Measurements from ENCODE around the gene DACH1.

DACH1 gene

GRCh38 chr13:71489041-71489440, 378.0 kb downstream of the DACH1 start:
- Mint-ChIP-seq H3K4me3 (no peak overlapping the region), H3K4me1 (ENCODE audit: low read depth) (no peaks in the 10 kb centered on the region), H3K27ac (no peak overlapping the region), H3K36me3 (ENCODE audit: low read depth) (no peaks in the 10 kb centered on the region), H3K27me3 (no peaks in the 10 kb centered on the region), H3K9me3 (no peaks in the 10 kb centered on the region)
- intact Hi-C loops (cut with micrococcal nuclease) = no loop called here

- H3K4me1 Mint-ChIP-seq (ENCODE audit: low read depth) = no peaks in the 10 kb centered on the region
- no peaks in the 10 kb centered on the region for H3K9me3 Mint-ChIP-seq
- no peak overlapping the region for H3K27ac Mint-ChIP-seq
- H3K36me3 Mint-ChIP-seq (ENCODE audit: low read depth) = no peaks in the 10 kb centered on the region
- intact Hi-C loops (cut with micrococcal nuclease) = no loop called here
- no peaks in the 10 kb centered on the region for H3K27me3 Mint-ChIP-seq
- no peak overlapping the region for H3K4me3 Mint-ChIP-seq
Measured at GRCh38 chr13:71488201-71488600, 378.8 kb downstream of the DACH1 start.

GRCh38 chr13:71485913-71486312, 381.1 kb downstream of the DACH1 start:
- Mint-ChIP-seq H3K4me3 (no peak overlapping the region), H3K4me1 (ENCODE audit: low read depth) (no peaks in the 10 kb centered on the region), H3K36me3 (ENCODE audit: low read depth) (no peaks in the 10 kb centered on the region), H3K9me3 (no peaks in the 10 kb centered on the region), H3K27me3 (no peaks in the 10 kb centered on the region), H3K27ac (no peak overlapping the region)
- intact Hi-C loops (cut with micrococcal nuclease) = no loop called here

- H3K27me3 Mint-ChIP-seq = no peaks in the 10 kb centered on the region
Measured at GRCh38 chr13:71483733-71484132, 383.3 kb downstream of the DACH1 start.

GRCh38 chr13:71481501-71481900, 385.5 kb downstream of the DACH1 start:
- Mint-ChIP-seq H3K36me3 (ENCODE audit: low read depth) (no peaks in the 10 kb centered on the region), H3K4me3 (no peak overlapping the region), H3K4me1 (ENCODE audit: low read depth) (no peaks in the 10 kb centered on the region), H3K9me3 (no peaks in the 10 kb centered on the region), H3K27me3 (no peaks in the 10 kb centered on the region), H3K27ac (no peak overlapping the region)
- intact Hi-C loops (cut with micrococcal nuclease) = no loop called here

More at GRCh38 chr13:71483733-71484132, 383.3 kb downstream of the DACH1 start:
- intact Hi-C loops (cut with micrococcal nuclease) = no loop called here
- Mint-ChIP-seq H3K27ac (no peak overlapping the region), H3K4me3 (no peak overlapping the region), H3K36me3 (ENCODE audit: low read depth) (no peaks in the 10 kb centered on the region), H3K4me1 (ENCODE audit: low read depth) (no peaks in the 10 kb centered on the region), H3K9me3 (no peaks in the 10 kb centered on the region)

- no peak overlapping the region for H3K4me3 Mint-ChIP-seq
Measured at GRCh38 chr13:71481046-71481445, 386.0 kb downstream of the DACH1 start.

GRCh38 chr13:71477735-71478134, 389.3 kb downstream of the DACH1 start:
- H3K4me3 Mint-ChIP-seq = no peak overlapping the region
- intact Hi-C loops (cut with micrococcal nuclease) = no loop called here
- H3K27ac Mint-ChIP-seq = no peak overlapping the region
- H3K9me3 Mint-ChIP-seq = no peaks in the 10 kb centered on the region
- no peaks in the 10 kb centered on the region for H3K36me3 Mint-ChIP-seq (ENCODE audit: low read depth)
- no peaks in the 10 kb centered on the region for H3K4me1 Mint-ChIP-seq (ENCODE audit: low read depth)
- H3K27me3 Mint-ChIP-seq = no peaks in the 10 kb centered on the region

More at GRCh38 chr13:71481046-71481445, 386.0 kb downstream of the DACH1 start:
- Mint-ChIP-seq H3K27ac (no peak overlapping the region), H3K4me1 (ENCODE audit: low read depth) (no peaks in the 10 kb centered on the region), H3K27me3 (no peaks in the 10 kb centered on the region), H3K36me3 (ENCODE audit: low read depth) (no peaks in the 10 kb centered on the region), H3K9me3 (no peaks in the 10 kb centered on the region)
- intact Hi-C loops (cut with micrococcal nuclease) = no loop called here

- Mint-ChIP-seq H3K4me3 (no peak overlapping the region), H3K9me3 (no peaks in the 10 kb centered on the region), H3K4me1 (ENCODE audit: low read depth) (no peaks in the 10 kb centered on the region), H3K27me3 (no peaks in the 10 kb centered on the region), H3K27ac (no peak overlapping the region), H3K36me3 (ENCODE audit: low read depth) (peaks cover 6% of the 10 kb centered on the region)
- intact Hi-C loops (cut with micrococcal nuclease) = no loop called here
Measured at GRCh38 chr13:71474936-71475335, 392.1 kb downstream of the DACH1 start.

GRCh38 chr13:71469626-71470025, 397.4 kb downstream of the DACH1 start:
- Mint-ChIP-seq H3K36me3 (ENCODE audit: low read depth) (peaks cover 6% of the 10 kb centered on the region), H3K27me3 (no peaks in the 10 kb centered on the region), H3K9me3 (no peaks in the 10 kb centered on the region), H3K27ac (no peak overlapping the region), H3K4me1 (ENCODE audit: low read depth) (no peaks in the 10 kb centered on the region), H3K4me3 (no peak overlapping the region)
- intact Hi-C loops (cut with micrococcal nuclease) = no loop called here

GRCh38 chr13:71464686-71465085, 402.3 kb downstream of the DACH1 start:
- intact Hi-C loops (cut with micrococcal nuclease) = no loop called here
- no peaks in the 10 kb centered on the region for H3K36me3 Mint-ChIP-seq (ENCODE audit: low read depth)
- no peaks in the 10 kb centered on the region for H3K9me3 Mint-ChIP-seq
- no peaks in the 10 kb centered on the region for H3K4me1 Mint-ChIP-seq (ENCODE audit: low read depth)
- H3K4me3 Mint-ChIP-seq = no peak overlapping the region
- no peak overlapping the region for H3K27ac Mint-ChIP-seq
- H3K27me3 Mint-ChIP-seq = no peaks in the 10 kb centered on the region

- intact Hi-C loops (cut with micrococcal nuclease) = no loop called here
- no peaks in the 10 kb centered on the region for H3K36me3 Mint-ChIP-seq (ENCODE audit: low read depth)
- no peak overlapping the region for H3K27ac Mint-ChIP-seq
- no peaks in the 10 kb centered on the region for H3K27me3 Mint-ChIP-seq
- no peaks in the 10 kb centered on the region for H3K9me3 Mint-ChIP-seq
- H3K4me3 Mint-ChIP-seq = no peak overlapping the region
- no peaks in the 10 kb centered on the region for H3K4me1 Mint-ChIP-seq (ENCODE audit: low read depth)
Measured at GRCh38 chr13:71461892-71462291, 405.1 kb downstream of the DACH1 start.

- no peaks in the 10 kb centered on the region for H3K9me3 Mint-ChIP-seq
- no peak overlapping the region for H3K27ac Mint-ChIP-seq
- H3K27me3 Mint-ChIP-seq = no peaks in the 10 kb centered on the region
- no peak overlapping the region for H3K4me3 Mint-ChIP-seq
- H3K36me3 Mint-ChIP-seq (ENCODE audit: low read depth) = no peaks in the 10 kb centered on the region
- H3K4me1 Mint-ChIP-seq (ENCODE audit: low read depth) = no peaks in the 10 kb centered on the region
- intact Hi-C loops (cut with micrococcal nuclease) = no loop called here
Measured at GRCh38 chr13:71460211-71460610, 406.8 kb downstream of the DACH1 start.

GRCh38 chr13:71459708-71460107, 407.3 kb downstream of the DACH1 start:
- Mint-ChIP-seq H3K9me3 (no peaks in the 10 kb centered on the region), H3K27ac (no peak overlapping the region), H3K4me1 (ENCODE audit: low read depth) (no peaks in the 10 kb centered on the region), H3K36me3 (ENCODE audit: low read depth) (no peaks in the 10 kb centered on the region), H3K27me3 (no peaks in the 10 kb centered on the region), H3K4me3 (no peak overlapping the region)
- intact Hi-C loops (cut with micrococcal nuclease) = no loop called here

GRCh38 chr13:71457645-71458044, 409.4 kb downstream of the DACH1 start:
- H3K27ac Mint-ChIP-seq = no peak overlapping the region
- no peaks in the 10 kb centered on the region for H3K4me1 Mint-ChIP-seq (ENCODE audit: low read depth)
- no peaks in the 10 kb centered on the region for H3K27me3 Mint-ChIP-seq
- H3K4me3 Mint-ChIP-seq = no peak overlapping the region
- H3K9me3 Mint-ChIP-seq = no peaks in the 10 kb centered on the region
- no peaks in the 10 kb centered on the region for H3K36me3 Mint-ChIP-seq (ENCODE audit: low read depth)
- intact Hi-C loops (cut with micrococcal nuclease) = no loop called here

GRCh38 chr13:71456136-71456535, 410.9 kb downstream of the DACH1 start:
- Mint-ChIP-seq H3K4me1 (ENCODE audit: low read depth) (no peaks in the 10 kb centered on the region), H3K9me3 (no peaks in the 10 kb centered on the region), H3K4me3 (no peak overlapping the region), H3K27ac (no peak overlapping the region), H3K36me3 (ENCODE audit: low read depth) (no peaks in the 10 kb centered on the region), H3K27me3 (no peaks in the 10 kb centered on the region)
- intact Hi-C loops (cut with micrococcal nuclease) = no loop called here

Data from dendritic cell treated with granulocyte-macrophage colony-stimulating factor and Interleukin-4, amounts not matched to agents 40 ng/mL and 50 ng/mL, for 4 days (primary cell).